A549 treated with AZD9567 at 1 μM for 4 hours (cell line): ENCODE data around the gene SLC25A18. TPM values are rescaled to one million over a fixed set of nuclear protein-coding genes. Genes with fewer than 3 reads are reported as not detected.

ENCODE experiments used
- total RNA-seq: library from RNA; stranded (reverse); fragments of 200-300 nt; extraction: Qiagen RNA extraction; gene quantifications from 5 replicates; pipeline ENCODE4 v1.2.3, GENCODE V29; 2022; ENCODE audit not compliant: insufficient read depth

SLC25A18 gene, protein sequence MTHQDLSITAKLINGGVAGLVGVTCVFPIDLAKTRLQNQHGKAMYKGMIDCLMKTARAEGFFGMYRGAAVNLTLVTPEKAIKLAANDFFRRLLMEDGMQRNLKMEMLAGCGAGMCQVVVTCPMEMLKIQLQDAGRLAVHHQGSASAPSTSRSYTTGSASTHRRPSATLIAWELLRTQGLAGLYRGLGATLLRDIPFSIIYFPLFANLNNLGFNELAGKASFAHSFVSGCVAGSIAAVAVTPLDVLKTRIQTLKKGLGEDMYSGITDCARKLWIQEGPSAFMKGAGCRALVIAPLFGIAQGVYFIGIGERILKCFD
- 0.21 to 0.28 TPM (median 0.24 TPM) in 4 of 5 replicates, not detected in the other for total RNA-seq

GRCh38 chr22:17562906-17563870, at the start of gene SLC25A18:
SLC25A18 (plus strand) TSS chr22:17563498; CDS start chr22:17579945, 16,447 bp downstream.

GRCh38 chr22:17628406-17629172, 65.3 kb downstream of the SLC25A18 start, which contains the start of gene ATP6V1E1:
ATP6V1E1 (minus strand) TSS chr22:17628749; CDS start chr22:17628635, 114 bp downstream.

DNA sequence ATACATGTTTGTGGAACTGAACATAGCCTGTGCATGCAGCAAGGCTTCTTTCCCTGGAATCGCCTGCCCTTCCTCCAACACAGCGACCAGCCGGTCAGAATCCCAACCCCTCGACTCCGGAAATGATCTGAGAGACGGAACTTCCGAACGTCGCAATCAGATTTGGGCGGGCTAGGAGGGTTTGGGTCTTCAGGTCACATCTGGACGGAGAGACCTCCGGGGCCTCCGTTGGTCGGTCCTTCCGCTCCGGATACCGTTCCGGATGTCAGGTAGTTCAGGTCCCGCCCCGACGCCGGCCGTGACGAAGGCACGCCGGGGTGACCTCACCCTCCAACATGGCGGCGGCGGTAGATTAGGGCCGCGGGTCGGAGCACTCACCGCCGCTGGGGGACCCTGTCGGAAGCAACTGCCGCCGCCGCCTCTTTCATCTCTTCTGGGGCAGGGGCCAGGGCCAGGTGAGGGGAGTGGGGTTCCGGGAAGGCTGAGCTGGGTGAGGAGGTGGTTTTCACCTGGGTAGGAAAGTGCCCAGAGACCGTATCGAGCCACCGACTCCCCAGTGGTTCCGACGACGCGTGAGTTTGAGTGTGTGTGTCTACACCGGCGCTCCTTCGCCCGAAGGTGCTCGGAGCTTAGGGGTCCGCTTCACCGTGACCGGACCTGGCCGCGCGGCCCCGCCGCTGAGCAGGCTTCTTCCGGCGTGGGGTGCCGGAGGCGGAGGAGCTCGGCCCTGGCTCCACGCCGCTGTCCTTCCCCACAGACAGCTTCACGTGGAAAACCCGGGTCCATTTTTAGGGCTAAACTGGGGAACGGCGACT, 75.3 kb downstream of the SLC25A18 start, which contains the start of gene BCL2L13:
BCL2L13 (plus strand) TSS at position 326 of the 815 bp plus-strand sequence. CDS start 16,955 bp downstream, outside the sequence.

Other genes starting within 250 kb of the SLC25A18 start
- 0.06 to 0.12 TPM (median 0.09 TPM) in 4 of 5 replicates, not detected in the other for gene CECR2, start 194.0 kb upstream of the SLC25A18 start, total RNA-seq
- gene ATP6V1E1, start 65.3 kb downstream of the SLC25A18 start, total RNA-seq, result 116 to 126 TPM (median 122 TPM) in 5 replicates
- 27.0 to 30.5 TPM (median 29.0 TPM) in 5 replicates for gene BCL2L13, start 75.3 kb downstream of the SLC25A18 start, total RNA-seq
- gene BID, start 211.0 kb downstream of the SLC25A18 start, total RNA-seq, result 68.0 to 79.0 TPM (median 77.8 TPM) in 5 replicates